ENCODE measurements around the gene UTP18.

DNA sequence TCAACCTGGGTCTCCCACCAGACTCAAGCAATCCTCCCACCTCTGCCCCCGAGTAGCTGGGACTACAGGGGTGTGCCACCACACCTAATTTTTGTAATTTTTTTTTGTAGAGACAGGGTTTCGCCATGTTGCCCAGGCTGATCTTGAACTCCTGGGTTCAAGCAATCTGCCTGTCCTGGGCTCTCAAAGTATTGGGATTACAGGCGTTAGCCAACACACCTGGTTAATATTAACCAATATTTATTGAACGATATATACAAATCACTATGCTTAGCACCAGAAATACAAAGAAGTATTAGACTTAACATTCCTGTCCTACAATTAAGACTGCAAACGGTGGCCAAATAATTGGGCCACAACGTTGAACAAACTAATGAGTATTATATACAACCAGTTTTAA, 4.7 kb upstream of the UTP18 start:
- TF ChIP-seq, protein P1, sequence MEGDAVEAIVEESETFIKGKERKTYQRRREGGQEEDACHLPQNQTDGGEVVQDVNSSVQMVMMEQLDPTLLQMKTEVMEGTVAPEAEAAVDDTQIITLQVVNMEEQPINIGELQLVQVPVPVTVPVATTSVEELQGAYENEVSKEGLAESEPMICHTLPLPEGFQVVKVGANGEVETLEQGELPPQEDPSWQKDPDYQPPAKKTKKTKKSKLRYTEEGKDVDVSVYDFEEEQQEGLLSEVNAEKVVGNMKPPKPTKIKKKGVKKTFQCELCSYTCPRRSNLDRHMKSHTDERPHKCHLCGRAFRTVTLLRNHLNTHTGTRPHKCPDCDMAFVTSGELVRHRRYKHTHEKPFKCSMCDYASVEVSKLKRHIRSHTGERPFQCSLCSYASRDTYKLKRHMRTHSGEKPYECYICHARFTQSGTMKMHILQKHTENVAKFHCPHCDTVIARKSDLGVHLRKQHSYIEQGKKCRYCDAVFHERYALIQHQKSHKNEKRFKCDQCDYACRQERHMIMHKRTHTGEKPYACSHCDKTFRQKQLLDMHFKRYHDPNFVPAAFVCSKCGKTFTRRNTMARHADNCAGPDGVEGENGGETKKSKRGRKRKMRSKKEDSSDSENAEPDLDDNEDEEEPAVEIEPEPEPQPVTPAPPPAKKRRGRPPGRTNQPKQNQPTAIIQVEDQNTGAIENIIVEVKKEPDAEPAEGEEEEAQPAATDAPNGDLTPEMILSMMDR (IDR thresholded peaks at IDR 0.05), result no peak
- TF ChIP-seq POLR2A (IDR thresholded peaks at IDR 0.05), result no peak

All from stomach (tissue), 4 donors.